HCT116 (cell line): ENCODE measurements around the gene PUM1.

Source experiments
- CEBPB ChIP-seq: IDR thresholded peaks from 2 replicates; pipeline ENCODE4 v1.6.1; 2012; ENCODE audit warnings: low read depth
- CTCF ChIP-seq, 3 experiments: fragments of 200-600 bp in 1 of 3; sonication (generic) in 1 of 3; IDR thresholded peaks in 2 of 3; conservative IDR thresholded peaks in 1 of 3; 2 replicates each; pipeline ENCODE4 v1.5.1; 2012 to 2017; ENCODE audit warnings: low read depth in 2 of 3, low read length in 2 of 3, antibody characterized with exemption in 1 of 3, borderline replicate concordance in 1 of 3, control low read depth in 1 of 3, mild to moderate bottlenecking in 1 of 3, mixed read lengths in 1 of 3, mixed run types in 1 of 3, moderate library complexity in 1 of 3; ENCODE audit not compliant: insufficient read depth in 1 of 3
- ELF1 ChIP-seq: IDR thresholded peaks from 2 replicates; pipeline ENCODE4 v1.6.1; 2012; ENCODE audit warnings: low read depth, borderline replicate concordance
- EZH2phosphoT487 ChIP-seq: fragments of 200-600 bp; IDR thresholded peaks from 2 replicates; pipeline ENCODE4 v1.6.1; 2018; ENCODE audit warnings: antibody characterized with exemption, borderline replicate concordance
- POLR2A ChIP-seq: IDR thresholded peaks from 2 replicates; pipeline ENCODE4 v1.7.0; 2011; ENCODE audit warnings: borderline replicate concordance; ENCODE audit not compliant: insufficient read depth, insufficient read length; ENCODE audit errors: extremely low read depth
- REST ChIP-seq: IDR thresholded peaks from 2 replicates; pipeline ENCODE4 v1.6.1; 2012; ENCODE audit warnings: low read depth
- TCF7L2 ChIP-seq: IDR thresholded peaks from 2 replicates; pipeline ENCODE4 v1.7.0; 2011; ENCODE audit warnings: borderline replicate concordance, inconsistent platforms; ENCODE audit not compliant: insufficient read depth, insufficient read length; ENCODE audit errors: extremely low read depth
- ZBTB33 ChIP-seq: IDR thresholded peaks from 2 replicates; pipeline ENCODE4 v1.6.1; 2011; ENCODE audit warnings: mild to moderate bottlenecking, low read length, moderate library complexity; ENCODE audit not compliant: insufficient replicate concordance; ENCODE audit errors: extremely low read depth

- TF ChIP-seq POLR2A (no peak), EZH2phosphoT487 (no peak), ELF1 (no peak), REST (no peak), CTCF (IDR thresholded peaks at IDR 0.05 in 2 of 3, conservative IDR thresholded peaks at IDR 0.05 in 1 of 3; ENCODE audit: borderline replicate concordance in 1 of 3, insufficient read depth in 1 of 3, low read depth in 2 of 3, low read length in 2 of 3) (no peak), TCF7L2 (no peak), CEBPB (no peak), ZBTB33 (no peak)
Measured at GRCh38 chr1:30965924-30966599, 99.5 kb downstream of the PUM1 start.
